Tibial artery (tissue), 4 donors: ENCODE results near the gene ACTA1.

Source experiments
- DNase-seq, 2 donors: peaks; one replicate each; pipeline ENCODE4 v3.0.0-alpha.2; 2019
- H3K27ac ChIP-seq, 2 donors: fragments of 200-600 bp; sonication (generic) in 1 of 2; 1 replicate in 1 of 2; 2 replicates in 1 of 2; pipeline ENCODE4 v1.5.1; 2018 to 2019; ENCODE audit warnings: mild to moderate bottlenecking in 1 of 2
- H3K27me3 ChIP-seq, 2 donors: fragments of 200-600 bp; sonication (generic) in 1 of 2; one replicate each; pipeline versions ENCODE4 v1.5.1 to v1.6.0; 2016 to 2019
- H3K36me3 ChIP-seq, 3 donors: fragments of 200-600 bp; sonication (generic) in 2 of 3; one replicate each; pipeline ENCODE4 v1.5.1; 2016 to 2019; ENCODE audit warnings: mild to moderate bottlenecking in 2 of 3
- H3K4me1 ChIP-seq, 4 donors: fragments of 200-600 bp; sonication (generic) in 2 of 4; 1 replicate in 3 of 4; 2 replicates in 1 of 4; pipeline ENCODE4 v1.5.1; 2016 to 2019
- H3K4me3 ChIP-seq, 2 donors: fragments of 200-600 bp; sonication (generic) in 1 of 2; 1 replicate in 1 of 2; 2 replicates in 1 of 2; pipeline ENCODE4 v1.5.1; 2018 to 2019; ENCODE audit warnings: mild to moderate bottlenecking in 2 of 2
- H3K9me3 ChIP-seq, 3 donors: fragments of 200-600 bp; sonication (generic) in 1 of 3; one replicate each; pipeline ENCODE4 v1.5.1; 2016 to 2019
- intact Hi-C: fragments of 100-400 bp; cut with DNase I; formaldehyde crosslinking; loops from one replicate; pipeline ENCODE4 v1.15.0; 2023; ENCODE audit warnings: low total_unique reads
- TF ChIP-seq, protein P1 (sequence below), 2 experiments: fragments of 200-600 bp in 1 of 2; fragments of 450-650 bp in 1 of 2; IDR thresholded peaks; one replicate each; pipeline ENCODE4 v1.5.1; 2017 to 2019; ENCODE audit warnings: antibody characterized with exemption in 2 of 2, mild to moderate bottlenecking in 1 of 2, moderate library complexity in 1 of 2

ACTA1 gene

DNA sequence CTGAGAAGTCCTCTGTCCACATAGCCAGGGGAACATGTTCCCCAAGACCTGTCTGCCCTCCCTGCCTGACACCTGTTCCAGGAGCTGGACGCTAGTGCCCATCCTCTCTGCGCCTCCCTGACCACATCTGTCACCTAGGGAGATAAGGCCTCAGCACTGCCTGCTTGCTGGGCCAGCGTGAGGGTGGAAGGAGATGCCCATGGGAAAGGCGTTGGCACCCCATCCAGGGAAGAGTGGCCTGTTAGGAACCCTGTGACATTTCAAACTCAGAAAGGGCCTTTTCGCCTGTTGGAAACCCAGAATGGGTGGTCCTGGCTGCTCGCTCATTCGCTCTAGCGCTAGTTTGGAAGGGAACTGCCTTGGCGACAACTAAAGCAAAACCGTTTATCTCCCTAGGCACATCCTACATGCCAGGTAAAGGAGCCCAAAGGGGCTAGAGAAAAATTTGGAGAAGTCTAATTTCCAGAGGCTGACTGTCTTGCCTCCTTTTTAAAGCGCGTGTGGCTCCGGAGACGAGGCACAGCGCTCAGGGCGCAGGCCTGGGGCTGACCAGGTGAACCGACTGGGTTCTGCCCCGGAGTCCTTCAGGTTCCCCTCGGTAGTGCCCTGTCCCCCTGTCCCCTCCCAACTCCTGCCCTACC is 410 bp downstream of the ACTA1 start:
- Histone ChIP-seq H3K27me3 (peaks cover 0 to 61% of the 10 kb centered on the region in 2 donors), H3K4me3 (peak overlapping the region; percentile 23 to 26), H3K9me3 (no peaks in the 10 kb centered on the region), H3K4me1 (peaks cover 0 to 47% (median 41%) of the 10 kb centered on the region in 4 donors), H3K27ac (no peak overlapping the region), H3K36me3 (no peaks in the 10 kb centered on the region)
- intact Hi-C loops = loop anchor here (10.0 kb wide), 1 partner anchor 89 kb away; the partner anchor contains the start of gene CCSAP
- no peak for DNase-seq
- TF ChIP-seq, protein P1, sequence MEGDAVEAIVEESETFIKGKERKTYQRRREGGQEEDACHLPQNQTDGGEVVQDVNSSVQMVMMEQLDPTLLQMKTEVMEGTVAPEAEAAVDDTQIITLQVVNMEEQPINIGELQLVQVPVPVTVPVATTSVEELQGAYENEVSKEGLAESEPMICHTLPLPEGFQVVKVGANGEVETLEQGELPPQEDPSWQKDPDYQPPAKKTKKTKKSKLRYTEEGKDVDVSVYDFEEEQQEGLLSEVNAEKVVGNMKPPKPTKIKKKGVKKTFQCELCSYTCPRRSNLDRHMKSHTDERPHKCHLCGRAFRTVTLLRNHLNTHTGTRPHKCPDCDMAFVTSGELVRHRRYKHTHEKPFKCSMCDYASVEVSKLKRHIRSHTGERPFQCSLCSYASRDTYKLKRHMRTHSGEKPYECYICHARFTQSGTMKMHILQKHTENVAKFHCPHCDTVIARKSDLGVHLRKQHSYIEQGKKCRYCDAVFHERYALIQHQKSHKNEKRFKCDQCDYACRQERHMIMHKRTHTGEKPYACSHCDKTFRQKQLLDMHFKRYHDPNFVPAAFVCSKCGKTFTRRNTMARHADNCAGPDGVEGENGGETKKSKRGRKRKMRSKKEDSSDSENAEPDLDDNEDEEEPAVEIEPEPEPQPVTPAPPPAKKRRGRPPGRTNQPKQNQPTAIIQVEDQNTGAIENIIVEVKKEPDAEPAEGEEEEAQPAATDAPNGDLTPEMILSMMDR (IDR thresholded peaks at IDR 0.05) = no peak

DNA sequence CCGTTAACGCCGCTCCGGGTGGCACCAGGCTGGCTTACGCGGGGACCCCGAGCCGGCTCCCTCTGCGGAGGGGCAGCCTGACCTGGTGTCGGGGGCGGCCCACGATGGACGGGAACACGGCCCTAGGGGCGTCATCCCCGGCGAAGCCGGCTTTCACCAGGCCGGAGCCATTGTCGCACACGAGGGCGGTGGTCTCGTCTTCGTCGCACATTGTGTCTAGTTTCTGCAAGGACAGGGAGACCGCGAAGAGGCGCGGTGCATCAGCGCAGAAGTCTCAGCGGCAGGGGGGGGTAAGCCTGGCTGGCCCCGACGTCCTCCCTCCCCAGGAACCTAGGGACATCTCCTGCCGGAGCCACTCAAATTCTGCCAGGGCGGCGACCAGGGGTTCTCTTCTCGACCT is 989 bp downstream of the ACTA1 start:
- TF ChIP-seq, protein P1 (IDR thresholded peaks at IDR 0.05) = no peak
- no peak for DNase-seq
- peaks cover 0 to 47% (median 41%) of the 10 kb centered on the region in 4 donors for H3K4me1 ChIP-seq
- peaks cover 0 to 61% of the 10 kb centered on the region in 2 donors for H3K27me3 ChIP-seq
- H3K9me3 ChIP-seq = no peaks in the 10 kb centered on the region
- H3K27ac ChIP-seq = no peak overlapping the region
- no peaks in the 10 kb centered on the region for H3K36me3 ChIP-seq
- no peak overlapping the region for H3K4me3 ChIP-seq
- intact Hi-C loops = loop anchor here (10.0 kb wide), 1 partner anchor 88 kb away; the partner anchor contains the start of gene CCSAP

DNA sequence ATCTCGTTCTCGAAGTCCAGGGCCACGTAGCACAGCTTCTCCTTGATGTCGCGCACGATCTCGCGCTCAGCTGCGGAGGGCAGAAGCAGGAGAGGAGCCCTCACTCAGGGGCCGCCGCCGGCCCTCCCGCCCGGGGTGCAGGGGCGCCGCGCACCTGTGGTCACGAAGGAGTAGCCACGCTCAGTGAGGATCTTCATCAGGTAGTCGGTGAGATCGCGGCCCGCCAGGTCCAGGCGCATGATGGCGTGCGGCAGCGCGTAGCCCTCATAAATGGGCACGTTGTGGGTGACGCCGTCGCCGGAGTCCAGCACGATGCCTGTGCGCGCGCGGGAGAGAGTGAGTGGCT is 1.8 kb downstream of the ACTA1 start:
- Histone ChIP-seq H3K4me3 (peak overlapping the region in 1 of 2 donors; percentile 29), H3K4me1 (peaks cover 0 to 47% (median 41%) of the 10 kb centered on the region in 4 donors), H3K9me3 (no peaks in the 10 kb centered on the region), H3K27me3 (peaks cover 0 to 61% of the 10 kb centered on the region in 2 donors), H3K27ac (no peak overlapping the region), H3K36me3 (no peaks in the 10 kb centered on the region)
- no peak for DNase-seq
- intact Hi-C loops = loop anchor here (10.0 kb wide), 1 partner anchor 87 kb away; the partner anchor contains the start of gene CCSAP
- TF ChIP-seq, protein P1 (IDR thresholded peaks at IDR 0.05) = no peak

DNA sequence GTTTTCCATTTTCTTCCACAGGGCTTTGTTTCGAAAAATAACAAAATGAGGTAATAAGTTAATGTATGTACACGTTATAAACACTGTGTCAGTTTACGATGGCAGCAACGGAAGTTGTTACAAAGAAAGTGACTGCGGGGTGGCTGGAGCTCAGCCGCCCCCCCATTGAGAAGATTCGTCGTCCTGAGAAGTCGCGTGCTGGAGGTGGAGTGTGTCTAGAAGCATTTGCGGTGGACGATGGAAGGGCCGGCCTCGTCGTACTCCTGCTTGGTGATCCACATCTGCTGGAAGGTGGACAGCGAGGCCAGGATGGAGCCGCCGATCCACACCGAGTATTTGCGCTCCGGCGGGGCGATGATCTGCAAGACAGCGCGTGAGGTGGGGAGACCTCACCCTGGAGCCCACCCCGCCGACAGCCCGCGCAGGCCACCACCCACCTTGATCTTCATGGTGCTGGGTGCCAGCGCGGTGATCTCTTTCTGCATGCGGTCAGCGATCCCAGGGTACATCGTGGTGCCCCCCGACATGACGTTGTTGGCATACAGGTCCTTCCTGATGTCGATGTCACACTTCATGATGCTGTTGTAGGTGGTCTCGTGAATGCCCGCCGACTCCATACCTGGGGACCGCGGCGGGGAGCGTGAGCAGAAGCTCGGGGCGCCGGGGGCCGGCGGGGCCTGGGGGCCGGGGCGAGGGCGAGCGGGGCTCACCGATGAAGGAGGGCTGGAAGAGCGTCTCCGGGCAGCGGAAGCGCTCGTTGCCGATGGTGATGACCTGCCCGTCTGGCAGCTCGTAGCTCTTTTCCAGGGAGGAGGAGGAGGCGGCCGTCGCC is 2.4 kb downstream of the ACTA1 start:
- H3K36me3 ChIP-seq = no peaks in the 10 kb centered on the region
- H3K4me3 ChIP-seq = peak overlapping the region in 1 of 2 donors; percentile 29
- intact Hi-C loops = loop anchor here (10.0 kb wide), 1 partner anchor 87 kb away; the partner anchor contains the start of gene CCSAP
- H3K9me3 ChIP-seq = no peaks in the 10 kb centered on the region
- peaks cover 0 to 67% of the 10 kb centered on the region in 2 donors for H3K27me3 ChIP-seq
- no peak for DNase-seq
- TF ChIP-seq, protein P1 (IDR thresholded peaks at IDR 0.05) = no peak
- no peak overlapping the region for H3K27ac ChIP-seq
- H3K4me1 ChIP-seq = peaks cover 0 to 47% (median 41%) of the 10 kb centered on the region in 4 donors

DNA sequence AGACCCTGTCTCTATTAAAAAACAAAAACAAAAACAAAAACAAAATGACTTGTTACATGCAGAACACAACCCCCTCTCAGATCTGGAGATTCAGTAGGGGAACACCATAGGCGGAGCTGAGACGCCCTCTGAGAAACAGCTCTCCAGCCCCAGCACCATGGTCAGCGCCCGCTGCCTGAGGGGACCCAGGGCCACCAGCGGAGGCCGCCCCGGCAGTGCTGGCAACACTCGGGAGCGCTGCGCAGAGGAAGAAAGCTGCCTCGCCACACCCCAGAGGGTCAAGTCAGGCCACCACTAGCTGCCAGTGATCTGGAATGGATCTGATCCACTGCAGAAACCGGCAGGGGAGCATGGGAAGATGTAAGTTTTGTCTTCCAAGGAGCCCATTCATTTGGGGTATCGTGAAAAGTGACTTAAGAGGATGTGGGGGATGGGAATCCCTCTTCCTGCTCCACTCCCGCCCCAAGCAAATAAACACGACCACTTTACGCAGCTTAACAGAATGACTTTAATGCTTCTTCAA is 3.1 kb downstream of the ACTA1 start:
- no peak overlapping the region for H3K27ac ChIP-seq
- no peaks in the 10 kb centered on the region for H3K36me3 ChIP-seq
- H3K9me3 ChIP-seq = no peaks in the 10 kb centered on the region
- DNase-seq = peak in 1 of 2 donors; percentile 53
- intact Hi-C loops = loop anchor here (10.0 kb wide), 1 partner anchor 86 kb away; the partner anchor contains the start of gene CCSAP
- peaks cover 0 to 73% of the 10 kb centered on the region in 2 donors for H3K27me3 ChIP-seq
- no peak overlapping the region for H3K4me3 ChIP-seq
- peaks cover 0 to 47% (median 41%) of the 10 kb centered on the region in 4 donors for H3K4me1 ChIP-seq
- TF ChIP-seq, protein P1 (IDR thresholded peaks at IDR 0.05) = no peak
